Neural cell (in vitro differentiated cells): ENCODE results near the gene RNF187.

Source experiments
- CTCF ChIP-seq: fragments of 450-650 bp; IDR thresholded peaks from 2 replicates; pipeline ENCODE4 v1.5.1; 2014; ENCODE audit warnings: antibody characterized with exemption, mild to moderate bottlenecking, moderate library complexity; ENCODE audit not compliant: poor library complexity, severe bottlenecking
- EP300 ChIP-seq: fragments of 450-650 bp; conservative IDR thresholded peaks from 2 replicates; pipeline ENCODE4 v1.6.1; 2014; ENCODE audit warnings: antibody characterized with exemption, mild to moderate bottlenecking, moderate library complexity; ENCODE audit not compliant: poor library complexity, severe bottlenecking
- EZH2 ChIP-seq: fragments of 200-600, 300-800 bp; shearing (Covaris generic), sonication (generic); IDR thresholded peaks from 2 replicates; pipeline ENCODE4 v1.6.1; 2014; ENCODE audit warnings: antibody characterized with exemption, low read length, borderline replicate concordance, mild to moderate bottlenecking; ENCODE audit not compliant: insufficient read depth, poor library complexity, severe bottlenecking
- MXI1 ChIP-seq: fragments of 450-650 bp; conservative IDR thresholded peaks from 2 replicates; pipeline ENCODE4 v1.6.1; 2014; ENCODE audit warnings: antibody characterized with exemption, mild to moderate bottlenecking; ENCODE audit not compliant: poor library complexity, severe bottlenecking
- POLR2AphosphoS5 ChIP-seq: IDR thresholded peaks from 2 replicates; pipeline ENCODE4 v1.6.1; 2012
- RAD21 ChIP-seq: fragments of 450-650 bp; conservative IDR thresholded peaks from 2 replicates; pipeline ENCODE4 v1.6.1; 2014; ENCODE audit warnings: antibody characterized with exemption, mild to moderate bottlenecking, moderate library complexity
- REST ChIP-seq: IDR thresholded peaks from 2 replicates; pipeline ENCODE4 v1.6.1; 2012; ENCODE audit warnings: borderline replicate concordance
- SMC3 ChIP-seq: fragments of 450-650 bp; conservative IDR thresholded peaks from 2 replicates; pipeline ENCODE4 v1.6.1; 2014; ENCODE audit warnings: antibody characterized with exemption, mild to moderate bottlenecking, moderate library complexity; ENCODE audit not compliant: poor library complexity
- TAF1 ChIP-seq: IDR thresholded peaks from 2 replicates; pipeline ENCODE4 v1.6.1; 2012; ENCODE audit warnings: low read depth

- no peak for TF ChIP-seq REST
- TF ChIP-seq CTCF: no peak
- no peak for TF ChIP-seq RAD21
- no peak for TF ChIP-seq EZH2
- TF ChIP-seq POLR2AphosphoS5: no peak
- no peak for TF ChIP-seq EP300
- TF ChIP-seq SMC3: no peak
- TF ChIP-seq TAF1: no peak
- TF ChIP-seq MXI1: no peak
Observed at GRCh38 chr1:228465141-228465540, 22.0 kb upstream of the RNF187 start.
